ENCODE data around the gene SLC5A10.
"Not testable (repeated sequence)": the region's sequence is repeated elsewhere in the genome, so short reads cannot be mapped to it uniquely, and the experiment has no call there.

SLC5A10 gene

GRCh38 chr17:18953231-18953728, 1.3 kb downstream of the SLC5A10 start:
- no peak for DNase-seq (ENCODE audit: low read depth)
- H3K4me3 ChIP-seq (ENCODE audit: low read depth, low read length): no peak overlapping the region
- no peak for TF ChIP-seq CTCF (conservative IDR thresholded peaks at IDR 0.05; ENCODE audit: low read depth, low read length)

GRCh38 chr17:18954321-18954720, 2.4 kb downstream of the SLC5A10 start:
- no peak for TF ChIP-seq CTCF (conservative IDR thresholded peaks at IDR 0.05; ENCODE audit: low read depth, low read length)
- DNase-seq (ENCODE audit: low read depth): no peak
- no peak overlapping the region for H3K4me3 ChIP-seq (ENCODE audit: low read depth, low read length)

- TF ChIP-seq CTCF (conservative IDR thresholded peaks at IDR 0.05; ENCODE audit: low read depth, low read length): no peak
- no peak overlapping the region for H3K4me3 ChIP-seq (ENCODE audit: low read depth, low read length)
- DNase-seq (ENCODE audit: low read depth): no peak
Measured at GRCh38 chr17:18955009-18955408, 3.0 kb downstream of the SLC5A10 start.

GRCh38 chr17:18956021-18956420, 4.1 kb downstream of the SLC5A10 start:
- H3K4me3 ChIP-seq (ENCODE audit: low read depth, low read length); DNase-seq (ENCODE audit: low read depth): not testable (repeated sequence)

GRCh38 chr17:18956581-18956980, 4.6 kb downstream of the SLC5A10 start:
- H3K4me3 ChIP-seq (ENCODE audit: low read depth, low read length): no peak overlapping the region
- DNase-seq (ENCODE audit: low read depth): no peak
- no peak for TF ChIP-seq CTCF (conservative IDR thresholded peaks at IDR 0.05; ENCODE audit: low read depth, low read length)

- H3K4me3 ChIP-seq (ENCODE audit: low read depth, low read length): no peak overlapping the region
- no peak for TF ChIP-seq CTCF (conservative IDR thresholded peaks at IDR 0.05; ENCODE audit: low read depth, low read length)
- DNase-seq (ENCODE audit: low read depth): no peak
Measured at GRCh38 chr17:18957831-18958230, 5.9 kb downstream of the SLC5A10 start.

GRCh38 chr17:18958611-18959010, 6.6 kb downstream of the SLC5A10 start:
- no peak for TF ChIP-seq CTCF (conservative IDR thresholded peaks at IDR 0.05; ENCODE audit: low read depth, low read length)
- no peak overlapping the region for H3K4me3 ChIP-seq (ENCODE audit: low read depth, low read length)
- no peak for DNase-seq (ENCODE audit: low read depth)

Data from choroid plexus epithelial cell (primary cell).